HCT116 (cell line): ENCODE measurements around the gene HSPB1. TPM values are rescaled to one million over a fixed set of nuclear protein-coding genes. Genes with fewer than 3 reads are reported as not detected.

Experiments used
- ATAC-seq: fragments of 200-7000 bp; cut with Tn5 transposase; 2 replicates; pipeline ENCODE4 v1.9.1; 2020; ENCODE audit warnings: mild to moderate bottlenecking, moderate library complexity
- BruUV-seq: library from RNA; stranded (reverse); fragments of 400-500 nt; replicated peaks from 2 replicates; lab custom pipeline; 2021; lab: Mats Ljungman, UMichigan
- CTCF ChIA-PET: fragments of 300-600 bp; sonication (Branson Sonifier 250); formaldehyde crosslinking; loops from one replicate; lab custom pipeline; 2021; ENCODE audit warnings: antibody characterized with exemption; lab: Charles Lee
- POLR2A ChIA-PET: fragments of 300-600, 350-600 bp; sonication (Branson Sonifier 250); formaldehyde crosslinking; loops from one replicate; lab custom pipeline; 2021; ENCODE audit warnings: antibody characterized with exemption; lab: Charles Lee
- RAD21 ChIA-PET, 2 experiments: fragments of 300-600 bp; sonication (Branson Sonifier 250); formaldehyde crosslinking; loops; one replicate each; lab custom pipeline; 2023; ENCODE audit warnings: low total read pairs in 2 of 2; ENCODE audit not compliant: uncharacterized antibody in 2 of 2, unreplicated experiment in 2 of 2, low non-redundant PET in 1 of 2; lab: Charles Lee
- DNase-seq: peaks from one replicate; pipeline ENCODE4 v3.0.0-alpha.2; 2010; ENCODE audit warnings: low read depth, low spot score
- H2AFZ ChIP-seq: fragments of 200-600 bp; shearing (Covaris generic), sonication (generic); 2 replicates; pipeline ENCODE4 v1.6.1; 2017; ENCODE audit warnings: low read depth, mixed run types, mixed read lengths, antibody characterized with exemption, low read length; ENCODE audit not compliant: poor library complexity, severe bottlenecking
- H3K27ac ChIP-seq: 2 replicates; pipeline ENCODE4 v1.5.1; 2012; ENCODE audit warnings: low read depth, low read length
- H3K27me3 ChIP-seq: fragments of 200-600 bp; sonication (generic); 2 replicates; pipeline ENCODE4 v1.6.1; 2016; ENCODE audit warnings: mixed run types, low read length, mixed read lengths; ENCODE audit not compliant: insufficient read depth
- H3K36me3 ChIP-seq, 2 experiments: fragments of 200-500 bp in 1 of 2; fragments of 200-600 bp in 1 of 2; sonication (Bioruptor generic) in 1 of 2; sonication (generic) in 1 of 2; 2 replicates each; pipeline versions ENCODE4 v1.5.1 to v1.6.1; 2014 to 2016; ENCODE audit warnings: low read length in 2 of 2, inconsistent platforms in 1 of 2, mixed read lengths in 1 of 2, mixed run types in 1 of 2; ENCODE audit not compliant: insufficient read depth in 2 of 2, control insufficient read depth in 1 of 2
- H3K4me1 ChIP-seq, 2 experiments: fragments of 200-600 bp in 1 of 2; sonication (generic) in 1 of 2; 2 replicates each; pipeline versions ENCODE4 v1.5.1 to v1.6.1; 2012 to 2017; ENCODE audit warnings: low read length in 2 of 2, inconsistent platforms in 1 of 2, mild to moderate bottlenecking in 1 of 2, mixed read lengths in 1 of 2, mixed run types in 1 of 2, moderate library complexity in 1 of 2; ENCODE audit not compliant: insufficient read depth in 2 of 2, control insufficient read depth in 1 of 2
- H3K4me2 ChIP-seq: fragments of 200-600 bp; sonication (generic); 2 replicates; pipeline ENCODE4 v1.6.1; 2017; ENCODE audit warnings: mixed run types, low read length, mixed read lengths
- H3K4me3 ChIP-seq, 2 experiments: fragments of 200-600 bp in 1 of 2; sonication (generic) in 1 of 2; replicated peaks in 1 of 2; 2 replicates each; pipeline ENCODE4 v1.5.1; 2011 to 2016; ENCODE audit warnings: low read length in 2 of 2, control low read depth in 1 of 2, low read depth in 1 of 2, mild to moderate bottlenecking in 1 of 2, mixed read lengths in 1 of 2, mixed run types in 1 of 2
- H3K79me2 ChIP-seq: fragments of 200-600 bp; sonication (generic); 2 replicates; pipeline ENCODE4 v1.6.1; 2017; ENCODE audit warnings: mild to moderate bottlenecking, mixed run types, low read length, moderate library complexity, mixed read lengths; ENCODE audit not compliant: insufficient read depth
- H3K9ac ChIP-seq: fragments of 200-600 bp; sonication (generic); 2 replicates; pipeline ENCODE4 v1.6.1; 2016; ENCODE audit warnings: low read length, mixed read lengths
- H3K9me2 ChIP-seq: fragments of 200-600 bp; sonication (generic), shearing (Covaris generic); 2 replicates; pipeline ENCODE4 v1.6.1; 2017; ENCODE audit warnings: mixed run types, mild to moderate bottlenecking, moderate library complexity; ENCODE audit not compliant: insufficient read depth
- H3K9me3 ChIP-seq, 2 experiments: fragments of 200-500 bp in 1 of 2; fragments of 200-600 bp in 1 of 2; sonication (Bioruptor generic) in 1 of 2; sonication (generic) in 1 of 2; 2 replicates each; pipeline ENCODE4 v1.6.1; 2014 to 2017; ENCODE audit warnings: low read length in 2 of 2, mixed read lengths in 2 of 2, inconsistent platforms in 1 of 2, low read depth in 1 of 2, mild to moderate bottlenecking in 1 of 2, mixed run types in 1 of 2, moderate library complexity in 1 of 2; ENCODE audit not compliant: control insufficient read depth in 1 of 2, insufficient read depth in 1 of 2
- H4K20me1 ChIP-seq: fragments of 200-600 bp; sonication (generic), shearing (Covaris generic); 2 replicates; pipeline ENCODE4 v1.6.1; 2017; ENCODE audit warnings: mixed run types, mild to moderate bottlenecking, moderate library complexity; ENCODE audit not compliant: insufficient read depth
- CTCF ChIP-seq, 3 experiments: fragments of 200-600 bp in 1 of 3; sonication (generic) in 1 of 3; IDR thresholded peaks in 2 of 3; conservative IDR thresholded peaks in 1 of 3; 2 replicates each; pipeline ENCODE4 v1.5.1; 2012 to 2017; ENCODE audit warnings: low read depth in 2 of 3, low read length in 2 of 3, antibody characterized with exemption in 1 of 3, borderline replicate concordance in 1 of 3, control low read depth in 1 of 3, mild to moderate bottlenecking in 1 of 3, mixed read lengths in 1 of 3, mixed run types in 1 of 3, moderate library complexity in 1 of 3; ENCODE audit not compliant: insufficient read depth in 1 of 3
- MAX ChIP-seq: IDR thresholded peaks from 2 replicates; pipeline ENCODE4 v1.6.1; 2012
- RAD21 ChIP-seq: IDR thresholded peaks from 2 replicates; pipeline ENCODE4 v1.6.1; 2012; ENCODE audit warnings: low read depth, mild to moderate bottlenecking
- intact Hi-C: fragments of 100-400 bp; cut with micrococcal nuclease; formaldehyde crosslinking; loops from 2 replicates; pipeline ENCODE4 v1.10.0; 2022
- total RNA-seq: library from RNA; stranded (reverse); gene quantifications from one replicate; pipeline ENCODE4 v1.2.1, GENCODE V29; 2021; ENCODE audit not compliant: unreplicated experiment

HSPB1 gene
- total RNA-seq, 1 experiment from 2014 or later = 524 TPM

GRCh38 chr7:76330261-76330660 is 27.8 kb downstream of the HSPB1 start:
- ATAC-seq = no peak
- CTCF ChIA-PET = no interaction called here
- peaks cover 38% of the 10 kb centered on the region; the same call in 1 of the 2 replicates for H4K20me1 ChIP-seq

DNA sequence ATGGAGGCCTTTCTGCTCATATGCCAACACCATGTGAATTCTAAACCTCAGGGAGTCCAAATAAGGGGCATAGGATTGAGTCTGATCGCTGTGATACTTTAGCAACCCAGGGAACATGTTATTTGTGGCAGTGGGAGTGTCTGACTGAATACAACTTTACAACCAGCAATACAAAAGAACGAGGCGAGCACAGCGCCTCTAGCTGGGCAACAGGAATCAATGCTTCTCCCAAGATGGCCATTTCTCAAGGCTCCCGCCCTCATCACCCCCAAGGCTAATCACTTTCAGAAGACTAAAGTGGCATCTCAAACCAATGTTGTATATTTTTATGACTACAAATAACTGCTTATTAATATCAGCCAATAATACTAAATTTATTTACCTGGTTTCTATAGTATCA is 28.2 kb downstream of the HSPB1 start:
- H3K27ac ChIP-seq = no peak overlapping the region
- ChIA-PET CTCF (no interaction called here), POLR2A (no interaction called here), RAD21 (no interaction called here)
- intact Hi-C loops = no loop called here
- no peak for ATAC-seq
- peaks cover 100% of the 10 kb centered on the region for H3K79me2 ChIP-seq
- H3K4me3 ChIP-seq = no peak overlapping the region
- BruUV-seq = no TSS peak
- no peak overlapping the region for H3K9ac ChIP-seq
- H3K36me3 ChIP-seq = peaks cover 32 to 45% of the 10 kb centered on the region in 2 experiments
- no peaks in the 10 kb centered on the region for H3K4me1 ChIP-seq
- no peaks in the 10 kb centered on the region for H3K9me2 ChIP-seq
- DNase-seq = no peak
- H4K20me1 ChIP-seq = peaks cover 38% of the 10 kb centered on the region; the same call in 1 of the 2 replicates
- no peak overlapping the region for H2AFZ ChIP-seq
- TF ChIP-seq MAX = no peak
- no peak for TF ChIP-seq RAD21
- TF ChIP-seq CTCF (IDR thresholded peaks at IDR 0.05 in 2 of 3, conservative IDR thresholded peaks at IDR 0.05 in 1 of 3; ENCODE audit: borderline replicate concordance in 1 of 3, insufficient read depth in 1 of 3, low read depth in 2 of 3, low read length in 2 of 3) = peak in 2 of 3 experiments; percentile 3 to 47; a peak in 2 of 6 replicates
- no peaks in the 10 kb centered on the region for H3K27me3 ChIP-seq
- no peaks in the 10 kb centered on the region for H3K9me3 ChIP-seq
- no peak overlapping the region for H3K4me2 ChIP-seq

More at GRCh38 chr7:76330261-76330660, 27.8 kb downstream of the HSPB1 start:
- no peak overlapping the region for H3K27ac ChIP-seq
- RAD21 ChIA-PET = no interaction called here
- H3K27me3 ChIP-seq = no peaks in the 10 kb centered on the region
- H3K4me2 ChIP-seq = no peak overlapping the region
- H3K9me3 ChIP-seq = no peaks in the 10 kb centered on the region
- POLR2A ChIA-PET = no interaction called here
- DNase-seq = no peak
- H3K4me3 ChIP-seq = no peak overlapping the region
- H3K9ac ChIP-seq = no peak overlapping the region
- intact Hi-C loops = no loop called here
- H3K4me1 ChIP-seq = no peaks in the 10 kb centered on the region
- no peak for TF ChIP-seq CTCF (IDR thresholded peaks at IDR 0.05 in 2 of 3, conservative IDR thresholded peaks at IDR 0.05 in 1 of 3; ENCODE audit: borderline replicate concordance in 1 of 3, insufficient read depth in 1 of 3, low read depth in 2 of 3, low read length in 2 of 3)
- no peak for TF ChIP-seq RAD21
- H2AFZ ChIP-seq = no peak overlapping the region
- H3K36me3 ChIP-seq = peaks cover 33 to 45% of the 10 kb centered on the region in 2 experiments
- BruUV-seq = no TSS peak
- H3K79me2 ChIP-seq = peaks cover 100% of the 10 kb centered on the region
- no peaks in the 10 kb centered on the region for H3K9me2 ChIP-seq
